SU-DHL-6 (cell line): ENCODE data around the gene ZNF367.

Experiments
- EZH2phosphoT487 ChIP-seq: fragments of 200-600 bp; sonication (generic), shearing (Covaris generic); conservative IDR thresholded peaks from 2 replicates; pipeline ENCODE4 v1.6.1; 2018; ENCODE audit warnings: mild to moderate bottlenecking, antibody characterized with exemption, low read length, moderate library complexity, mixed read lengths
- TF ChIP-seq, protein P1 (sequence below): fragments of 200-600 bp; sonication (generic); IDR thresholded peaks from one replicate; pipeline ENCODE4 v1.5.1; 2017; ENCODE audit warnings: antibody characterized with exemption, mild to moderate bottlenecking, low read length, moderate library complexity; ENCODE audit not compliant: insufficient read depth, poor library complexity, severe bottlenecking

DNA sequence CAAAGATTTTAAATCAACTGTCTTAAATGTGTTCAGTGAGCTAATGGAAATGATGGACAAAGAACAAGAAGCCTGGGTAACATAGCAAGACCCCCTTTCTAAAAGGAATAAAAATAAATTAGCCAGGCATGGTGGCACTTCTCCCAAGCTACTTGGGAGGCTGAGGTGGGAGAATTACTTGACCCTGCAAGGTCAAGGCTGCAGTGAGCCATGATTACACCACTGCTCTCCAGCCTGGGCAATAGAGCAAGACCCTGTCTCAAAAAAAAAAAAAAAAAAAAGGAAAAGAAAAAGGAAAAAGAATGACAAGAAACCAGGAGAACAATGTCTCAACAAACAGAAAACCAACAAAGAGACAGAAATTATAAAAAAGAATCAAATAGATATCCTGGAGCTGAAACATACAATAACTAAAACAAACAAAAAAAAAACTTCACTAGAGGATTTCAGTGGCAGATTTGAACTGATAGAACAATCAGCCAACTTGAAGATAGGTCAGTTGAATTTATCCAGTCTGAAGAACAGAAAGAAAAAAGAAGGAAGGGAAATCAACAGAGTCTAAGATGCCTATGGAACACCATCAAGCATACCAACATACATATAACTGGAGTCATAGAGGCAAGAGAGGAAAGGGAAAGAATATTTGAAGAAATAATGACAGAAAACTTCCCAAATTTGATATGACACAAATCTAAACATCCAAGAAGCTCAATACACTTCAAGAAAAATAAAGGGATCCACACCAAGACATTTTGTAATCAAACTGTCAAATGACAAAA is 17.8 kb downstream of the ZNF367 start:
- TF ChIP-seq, protein P1, sequence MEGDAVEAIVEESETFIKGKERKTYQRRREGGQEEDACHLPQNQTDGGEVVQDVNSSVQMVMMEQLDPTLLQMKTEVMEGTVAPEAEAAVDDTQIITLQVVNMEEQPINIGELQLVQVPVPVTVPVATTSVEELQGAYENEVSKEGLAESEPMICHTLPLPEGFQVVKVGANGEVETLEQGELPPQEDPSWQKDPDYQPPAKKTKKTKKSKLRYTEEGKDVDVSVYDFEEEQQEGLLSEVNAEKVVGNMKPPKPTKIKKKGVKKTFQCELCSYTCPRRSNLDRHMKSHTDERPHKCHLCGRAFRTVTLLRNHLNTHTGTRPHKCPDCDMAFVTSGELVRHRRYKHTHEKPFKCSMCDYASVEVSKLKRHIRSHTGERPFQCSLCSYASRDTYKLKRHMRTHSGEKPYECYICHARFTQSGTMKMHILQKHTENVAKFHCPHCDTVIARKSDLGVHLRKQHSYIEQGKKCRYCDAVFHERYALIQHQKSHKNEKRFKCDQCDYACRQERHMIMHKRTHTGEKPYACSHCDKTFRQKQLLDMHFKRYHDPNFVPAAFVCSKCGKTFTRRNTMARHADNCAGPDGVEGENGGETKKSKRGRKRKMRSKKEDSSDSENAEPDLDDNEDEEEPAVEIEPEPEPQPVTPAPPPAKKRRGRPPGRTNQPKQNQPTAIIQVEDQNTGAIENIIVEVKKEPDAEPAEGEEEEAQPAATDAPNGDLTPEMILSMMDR: no peak
- no peak for TF ChIP-seq EZH2phosphoT487
